OCI-LY3 (cell line): ENCODE measurements around the gene FOXR1.

Experiments
- H2AFZ ChIP-seq: fragments of 200-600, 300-600 bp; shearing (Covaris generic); 2 replicates; pipeline ENCODE4 v1.6.0; 2014; ENCODE audit warnings: antibody characterized with exemption, low read depth, low read length
- H3K27ac ChIP-seq: fragments of 200-600, 300-600 bp; sonication (generic); 2 replicates; pipeline ENCODE4 v1.5.1; 2014; ENCODE audit warnings: mild to moderate bottlenecking, low read length, moderate library complexity, mixed read lengths
- H3K27me3 ChIP-seq: fragments of 200-600, 300-600 bp; sonication (generic); 2 replicates; pipeline ENCODE4 v1.6.1; 2014; ENCODE audit warnings: low read depth, low read length, mixed read lengths
- H3K36me3 ChIP-seq: fragments of 200-600, 300-600 bp; sonication (generic); replicated peaks from 2 replicates; pipeline ENCODE3; 2014; ENCODE audit warnings: low read depth, low read length, mixed read lengths
- H3K4me1 ChIP-seq: fragments of 300-600, 200-600 bp; sonication (generic); 2 replicates; pipeline ENCODE4 v1.6.1; 2014; ENCODE audit warnings: low read length, mixed read lengths
- H3K4me2 ChIP-seq: fragments of 200-600, 300-600 bp; sonication (generic); 2 replicates; pipeline ENCODE4 v1.6.1; 2014; ENCODE audit warnings: low read length, mixed read lengths
- H3K4me3 ChIP-seq: fragments of 300-600, 200-600 bp; sonication (generic); 2 replicates; pipeline ENCODE4 v1.5.1; 2014; ENCODE audit warnings: antibody characterized with exemption, mild to moderate bottlenecking, low read length, moderate library complexity
- H3K79me2 ChIP-seq: fragments of 300-600, 200-600 bp; shearing (Covaris generic); 2 replicates; pipeline ENCODE4 v1.6.1; 2014; ENCODE audit warnings: mild to moderate bottlenecking, low read length, mixed read lengths
- H3K9ac ChIP-seq: fragments of 300-600, 200-600 bp; shearing (Covaris generic); 2 replicates; pipeline ENCODE4 v1.6.0; 2014; ENCODE audit warnings: mild to moderate bottlenecking, low read length, moderate library complexity
- H3K9me3 ChIP-seq: fragments of 200-600, 300-600 bp; shearing (Covaris generic); 2 replicates; pipeline ENCODE4 v1.6.1; 2014; ENCODE audit warnings: low read length, mixed read lengths; ENCODE audit not compliant: insufficient read depth
- H4K20me1 ChIP-seq: fragments of 200-600, 300-600 bp; sonication (generic); 2 replicates; pipeline ENCODE4 v1.6.1; 2016; ENCODE audit warnings: low read length, mixed read lengths; ENCODE audit not compliant: insufficient read depth
- CTCF ChIP-seq: fragments of 200-600, 300-600 bp; sonication (generic); IDR thresholded peaks from 2 replicates; pipeline ENCODE4 v1.5.1; 2014; ENCODE audit warnings: antibody characterized with exemption, low read length, low read depth
- EZH2phosphoT487 ChIP-seq: fragments of 200-600 bp; shearing (Covaris generic); IDR thresholded peaks from 2 replicates; pipeline ENCODE4 v1.6.1; 2018; ENCODE audit warnings: antibody characterized with exemption, mixed run types, low read depth

FOXR1 gene

GRCh38 chr11:118923721-118924587 lies 47.6 kb upstream of the FOXR1 start:
- H3K9ac ChIP-seq = peak overlapping the region; percentile 95
- H3K27me3 ChIP-seq = no peaks in the 10 kb centered on the region
- no peak overlapping the region for H2AFZ ChIP-seq
- peak overlapping the region; percentile 99 for H3K4me3 ChIP-seq
- no peaks in the 10 kb centered on the region for H3K9me3 ChIP-seq
- H4K20me1 ChIP-seq = peaks cover 9% of the 10 kb centered on the region; the same call in 1 of the 2 replicates
- no peaks in the 10 kb centered on the region for H3K36me3 ChIP-seq
- TF ChIP-seq CTCF = no peak
- TF ChIP-seq EZH2phosphoT487 = no peak
- H3K4me2 ChIP-seq = peak overlapping the region; percentile 88
- H3K79me2 ChIP-seq = peaks cover 32% of the 10 kb centered on the region
- peaks cover 29% of the 10 kb centered on the region for H3K4me1 ChIP-seq
- H3K27ac ChIP-seq = 0 out of 2 replicates have a peak overlapping the region, but pooled peaks have one; percentile 7

GRCh38 chr11:118924591-118925585 lies 46.7 kb upstream of the FOXR1 start:
- H3K9me3 ChIP-seq = no peaks in the 10 kb centered on the region
- peak overlapping the region; percentile 93 for H3K27ac ChIP-seq
- H3K4me2 ChIP-seq = peak overlapping the region; percentile 88
- H3K4me1 ChIP-seq = peaks cover 29% of the 10 kb centered on the region
- H3K27me3 ChIP-seq = no peaks in the 10 kb centered on the region
- H3K79me2 ChIP-seq = peaks cover 32% of the 10 kb centered on the region
- peaks cover 9% of the 10 kb centered on the region; the same call in 1 of the 2 replicates for H4K20me1 ChIP-seq
- H3K9ac ChIP-seq = peak overlapping the region; percentile 95
- no peaks in the 10 kb centered on the region for H3K36me3 ChIP-seq
- TF ChIP-seq EZH2phosphoT487 (no peak), CTCF (no peak)
- no peak overlapping the region for H2AFZ ChIP-seq
- H3K4me3 ChIP-seq = peak overlapping the region; percentile 99

- Histone ChIP-seq H3K27ac (peak overlapping the region; percentile 78), H3K9me3 (no peaks in the 10 kb centered on the region), H3K79me2 (peaks cover 27% of the 10 kb centered on the region), H4K20me1 (no peaks in the 10 kb centered on the region), H3K4me2 (peak overlapping the region; percentile 95), H3K36me3 (no peaks in the 10 kb centered on the region), H2AFZ (no peak overlapping the region), H3K9ac (peak overlapping the region; percentile 76), H3K4me1 (peaks cover 33% of the 10 kb centered on the region), H3K27me3 (peaks cover 5% of the 10 kb centered on the region; the same call in 1 of the 2 replicates), H3K4me3 (peak overlapping the region; percentile 85)
- TF ChIP-seq CTCF (no peak), EZH2phosphoT487 (no peak)
Measured at GRCh38 chr11:118927554-118928100, 43.9 kb upstream of the FOXR1 start.
